Measurements from ENCODE around the gene FAM124A.

The FAM124A gene

DNA sequence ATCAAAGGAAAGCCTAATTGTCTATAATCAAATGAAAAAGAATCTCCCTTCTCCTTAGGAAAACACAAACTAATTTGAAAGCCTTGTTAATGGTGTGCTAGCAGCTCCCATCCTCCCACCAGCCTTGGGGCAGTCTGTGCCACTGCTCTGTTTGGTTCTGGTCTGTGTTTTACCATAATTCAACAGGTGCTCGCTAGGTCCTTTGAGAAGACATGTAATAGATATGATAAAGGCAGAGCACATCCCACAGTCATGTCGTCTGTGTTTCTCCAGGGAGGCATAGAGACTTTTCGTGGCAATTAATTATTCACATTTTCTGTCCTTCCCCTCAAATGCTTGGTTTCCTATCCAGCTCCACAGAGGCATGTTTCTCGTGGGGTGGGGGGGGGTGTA, 23.8 kb downstream of the FAM124A start:
- no peak for DNase-seq (ENCODE audit: low read depth)
- no peak overlapping the region for H3K4me3 ChIP-seq (ENCODE audit: low read length)
- TF ChIP-seq, protein P1, sequence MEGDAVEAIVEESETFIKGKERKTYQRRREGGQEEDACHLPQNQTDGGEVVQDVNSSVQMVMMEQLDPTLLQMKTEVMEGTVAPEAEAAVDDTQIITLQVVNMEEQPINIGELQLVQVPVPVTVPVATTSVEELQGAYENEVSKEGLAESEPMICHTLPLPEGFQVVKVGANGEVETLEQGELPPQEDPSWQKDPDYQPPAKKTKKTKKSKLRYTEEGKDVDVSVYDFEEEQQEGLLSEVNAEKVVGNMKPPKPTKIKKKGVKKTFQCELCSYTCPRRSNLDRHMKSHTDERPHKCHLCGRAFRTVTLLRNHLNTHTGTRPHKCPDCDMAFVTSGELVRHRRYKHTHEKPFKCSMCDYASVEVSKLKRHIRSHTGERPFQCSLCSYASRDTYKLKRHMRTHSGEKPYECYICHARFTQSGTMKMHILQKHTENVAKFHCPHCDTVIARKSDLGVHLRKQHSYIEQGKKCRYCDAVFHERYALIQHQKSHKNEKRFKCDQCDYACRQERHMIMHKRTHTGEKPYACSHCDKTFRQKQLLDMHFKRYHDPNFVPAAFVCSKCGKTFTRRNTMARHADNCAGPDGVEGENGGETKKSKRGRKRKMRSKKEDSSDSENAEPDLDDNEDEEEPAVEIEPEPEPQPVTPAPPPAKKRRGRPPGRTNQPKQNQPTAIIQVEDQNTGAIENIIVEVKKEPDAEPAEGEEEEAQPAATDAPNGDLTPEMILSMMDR (conservative IDR thresholded peaks at IDR 0.05; ENCODE audit: low read depth, low read length): no peak

DNA sequence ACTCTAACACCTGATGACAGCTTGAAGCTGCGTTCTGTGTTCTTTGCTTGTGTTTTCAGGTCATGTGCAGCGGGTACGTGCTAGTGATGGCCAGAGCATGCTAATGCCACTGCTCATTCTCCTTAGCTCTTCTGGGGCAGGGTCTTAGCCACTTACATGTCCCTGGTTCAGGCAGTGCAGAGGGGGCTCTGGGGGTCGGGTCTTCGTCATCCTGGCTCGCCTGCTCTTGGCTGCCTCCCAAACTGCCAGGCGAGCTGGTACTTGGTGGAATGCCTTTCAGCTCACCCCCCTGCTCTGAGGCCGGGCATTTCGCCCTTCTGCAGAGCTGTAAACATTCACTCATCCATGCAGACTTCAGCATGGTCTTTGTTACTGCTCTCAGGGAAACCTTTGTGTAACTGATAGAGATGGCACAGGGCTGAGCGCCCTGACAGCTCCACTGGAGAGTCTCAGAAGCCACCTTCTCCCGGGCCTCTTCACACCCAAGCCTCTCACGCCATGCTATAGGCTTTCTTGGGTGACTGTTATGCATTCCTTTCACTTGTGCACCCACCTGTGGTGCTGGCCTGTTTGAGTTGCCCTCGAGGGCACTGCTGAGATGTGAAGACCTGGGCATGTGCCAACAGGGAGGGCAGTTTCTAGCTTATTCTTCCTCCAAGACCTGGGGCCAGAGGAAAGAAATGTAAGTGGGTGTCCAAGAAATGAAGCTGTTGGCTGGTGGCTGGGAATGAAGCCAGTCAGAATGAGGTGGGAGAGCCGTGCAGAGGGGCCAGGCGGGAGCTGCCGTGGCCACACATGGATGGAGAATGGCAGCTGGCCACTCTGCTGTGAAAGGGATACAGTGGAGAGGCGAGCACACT, 24.4 kb downstream of the FAM124A start:
- TF ChIP-seq, protein P1 (conservative IDR thresholded peaks at IDR 0.05; ENCODE audit: low read depth, low read length): no peak
- no peak overlapping the region for H3K4me3 ChIP-seq (ENCODE audit: low read length)
- no peak for DNase-seq (ENCODE audit: low read depth)

DNA sequence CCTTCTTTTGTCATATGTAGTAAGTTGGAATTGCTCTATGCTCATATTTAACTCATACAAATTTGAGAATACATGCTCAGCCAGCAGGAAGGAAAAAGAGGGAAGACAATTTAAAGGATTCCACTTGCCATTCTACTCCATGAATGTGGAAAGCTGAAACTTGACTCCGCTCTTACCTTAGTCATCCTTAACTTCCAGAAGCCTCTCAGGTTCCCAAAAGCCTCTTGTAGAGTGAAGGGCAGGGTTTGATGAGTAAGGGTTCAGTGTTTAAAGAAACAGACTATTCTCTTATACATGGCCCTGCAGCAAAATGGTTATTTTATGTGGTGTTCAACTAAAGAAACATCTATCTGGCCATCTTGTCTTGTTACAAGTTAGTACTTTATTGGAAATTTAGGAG, 27.1 kb downstream of the FAM124A start:
- H3K4me3 ChIP-seq (ENCODE audit: low read length): no peak overlapping the region
- no peak for DNase-seq (ENCODE audit: low read depth)
- TF ChIP-seq, protein P1 (conservative IDR thresholded peaks at IDR 0.05; ENCODE audit: low read depth, low read length): no peak

DNA sequence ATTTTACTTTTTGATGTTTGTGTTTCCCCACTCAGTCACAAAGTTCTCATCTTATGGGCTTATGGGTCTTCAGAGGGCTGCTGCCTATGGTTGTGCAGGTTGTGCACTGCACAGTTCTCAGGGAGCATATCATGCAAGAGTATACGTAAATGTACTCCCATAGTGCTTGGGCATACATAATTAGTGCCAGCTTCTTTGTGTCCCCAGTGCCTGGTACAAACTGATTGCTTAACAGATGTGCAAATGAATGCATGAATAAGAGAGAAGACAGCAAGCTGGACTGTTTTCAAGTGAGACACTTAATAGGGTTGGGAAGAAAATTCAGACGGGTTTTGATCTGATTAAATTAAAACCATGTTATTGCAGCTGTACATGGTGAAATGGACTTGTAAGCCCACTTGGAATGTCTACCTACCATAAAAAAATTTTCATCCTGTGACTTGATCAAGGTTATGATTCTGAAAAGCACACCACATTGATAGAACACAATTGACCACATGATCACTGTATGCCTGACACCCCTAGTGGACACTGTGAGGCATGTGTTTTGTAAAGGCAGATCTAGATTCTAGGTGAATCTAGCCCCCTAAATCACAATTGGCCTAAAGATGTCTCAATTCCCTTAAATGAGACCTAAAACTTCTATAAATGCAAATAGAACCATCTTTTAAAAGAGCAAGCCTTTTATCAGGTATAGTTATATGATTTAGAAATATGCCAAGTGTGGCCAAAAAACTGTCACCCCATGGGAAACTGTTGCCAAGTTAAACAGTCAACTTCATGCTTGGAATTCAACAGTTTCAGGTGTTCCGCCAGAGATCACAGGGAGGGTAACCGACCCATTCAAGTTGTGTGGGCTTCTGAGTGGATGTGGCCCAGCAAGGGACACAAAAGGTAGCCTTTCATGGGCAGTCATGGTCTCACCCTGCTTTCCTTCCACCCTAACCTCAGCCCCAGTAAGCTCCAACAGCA, 27.9 kb downstream of the FAM124A start:
- TF ChIP-seq, protein P1 (conservative IDR thresholded peaks at IDR 0.05; ENCODE audit: low read depth, low read length): peak; percentile 76
- H3K4me3 ChIP-seq (ENCODE audit: low read length): no peak overlapping the region
- DNase-seq (ENCODE audit: low read depth): peak; percentile 87

DNA sequence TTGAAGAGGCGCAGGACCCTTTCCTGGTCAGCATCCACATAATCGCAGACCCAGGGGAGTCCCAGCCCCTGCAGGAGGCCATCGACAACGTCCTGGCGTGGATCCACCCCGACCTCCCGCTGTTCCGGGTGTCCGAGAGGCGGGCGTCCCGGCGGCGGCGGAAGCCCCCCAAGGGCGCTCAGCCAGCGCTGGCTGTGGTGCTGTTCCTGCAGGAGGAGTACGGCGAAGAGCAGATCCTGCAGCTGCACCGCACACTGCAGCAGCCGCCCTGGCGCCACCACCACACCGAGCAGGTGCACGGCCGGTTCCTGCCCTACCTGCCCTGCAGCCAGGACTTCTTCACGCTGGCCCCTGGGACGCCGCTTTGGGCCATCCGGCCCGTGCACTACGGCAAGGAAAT, 29.3 kb downstream of the FAM124A start:
- no peak for DNase-seq (ENCODE audit: low read depth)
- TF ChIP-seq, protein P1 (conservative IDR thresholded peaks at IDR 0.05; ENCODE audit: low read depth, low read length): no peak
- no peak overlapping the region for H3K4me3 ChIP-seq (ENCODE audit: low read length)

DNA sequence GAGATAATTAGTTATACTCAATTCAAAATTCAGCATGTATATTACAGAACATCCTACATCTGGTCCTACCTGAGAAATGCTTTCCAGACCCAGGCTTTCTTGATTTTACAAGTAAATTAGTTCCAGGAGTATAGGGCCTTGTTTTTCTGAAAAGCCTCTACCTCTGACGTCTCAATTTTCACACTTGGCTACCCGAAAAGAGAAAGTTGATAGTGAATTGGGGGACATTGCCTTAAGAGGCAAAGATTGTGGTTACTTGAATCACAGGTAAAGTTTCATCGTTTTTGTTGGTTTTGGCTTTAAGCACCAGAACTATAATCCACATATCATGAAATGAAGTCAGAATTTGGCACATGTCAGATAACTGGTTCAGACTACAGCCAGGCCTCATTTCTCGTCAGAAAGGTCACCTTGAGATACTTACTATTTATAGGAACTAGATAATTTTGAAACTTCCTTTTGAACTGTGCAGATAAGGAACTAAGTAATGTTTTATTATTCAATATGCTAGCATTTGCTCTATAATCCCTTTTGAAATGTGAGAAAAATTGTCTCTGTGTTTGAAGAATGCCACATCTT, 30.8 kb downstream of the FAM124A start:
- TF ChIP-seq, protein P1 (conservative IDR thresholded peaks at IDR 0.05; ENCODE audit: low read depth, low read length): no peak
- no peak overlapping the region for H3K4me3 ChIP-seq (ENCODE audit: low read length)
- no peak for DNase-seq (ENCODE audit: low read depth)
